ENCODE results near the gene CDH22.

Gene CDH22

DNA sequence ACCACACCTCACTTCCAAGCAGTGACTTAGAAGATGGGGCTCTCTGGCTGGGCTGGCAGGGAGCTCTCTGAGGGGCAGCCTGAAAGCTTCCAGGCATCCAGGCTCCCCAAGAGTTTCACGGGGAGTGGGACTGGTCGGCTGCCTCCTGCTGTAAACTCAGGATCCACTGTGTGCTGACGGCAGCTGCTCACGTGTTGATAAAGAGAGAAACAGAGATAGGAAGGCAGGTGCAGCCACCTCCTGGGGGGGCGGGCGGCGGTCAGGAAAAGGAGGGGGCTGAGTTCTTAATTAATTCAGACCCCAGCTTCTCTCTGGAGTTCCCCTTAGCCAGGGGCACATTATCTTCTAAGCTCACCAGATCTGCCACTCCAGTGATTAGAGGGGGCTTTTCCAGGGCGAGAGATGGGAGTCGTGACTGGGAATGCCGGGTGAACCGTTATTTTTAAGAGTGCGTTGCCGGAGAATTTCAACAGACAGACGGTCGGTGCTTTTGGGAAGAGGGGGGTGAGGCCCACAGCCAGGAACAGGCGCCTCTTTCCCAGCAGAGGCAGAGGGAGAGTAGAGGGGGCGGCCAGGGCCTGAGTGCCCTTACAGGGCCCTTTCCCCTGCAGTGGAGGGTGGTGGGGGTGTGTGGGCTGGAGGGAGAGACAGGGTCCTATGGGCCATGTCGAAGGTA is 119.3 kb downstream of the CDH22 start:
- DNase-seq = no peak

DNA sequence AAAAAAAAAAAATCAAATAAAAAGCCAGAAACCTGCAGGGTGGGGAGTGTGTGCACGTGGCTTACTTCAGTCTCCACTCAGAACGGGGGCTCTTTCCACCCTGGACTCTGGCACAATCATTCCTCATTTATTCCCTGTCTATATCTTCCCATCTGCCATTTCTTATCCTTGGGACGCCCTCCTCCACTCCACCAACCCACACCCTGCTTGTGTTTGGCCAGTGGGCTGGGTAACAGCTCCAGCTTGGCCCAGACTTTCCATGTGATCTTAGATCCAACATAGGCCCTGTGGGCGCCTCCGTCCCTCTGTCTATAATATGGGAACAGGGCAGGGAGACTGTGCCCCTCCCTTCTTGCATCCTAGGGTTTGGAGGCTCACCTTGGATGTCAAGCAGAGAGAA is 122.1 kb downstream of the CDH22 start:
- no peak for DNase-seq

DNA sequence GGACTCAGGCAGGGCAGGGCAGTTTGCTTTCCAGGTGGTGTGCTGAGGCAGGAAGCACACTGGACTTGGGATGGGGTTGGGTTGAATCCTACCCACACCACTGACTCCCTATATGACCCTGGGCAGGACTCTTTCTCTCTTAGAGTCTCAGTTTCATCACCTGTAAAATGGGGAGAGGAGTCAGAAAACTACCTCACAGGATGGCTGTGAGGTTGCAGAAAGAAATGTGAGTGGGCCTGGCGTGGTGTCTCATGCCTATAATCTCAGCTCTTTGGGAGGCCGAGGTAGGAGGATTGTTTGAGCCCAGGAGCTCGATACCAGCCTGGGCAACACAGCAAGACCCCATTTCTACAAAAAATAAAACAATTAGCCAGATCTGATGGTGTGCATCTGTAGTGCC is 122.9 kb downstream of the CDH22 start:
- no peak for DNase-seq

DNA sequence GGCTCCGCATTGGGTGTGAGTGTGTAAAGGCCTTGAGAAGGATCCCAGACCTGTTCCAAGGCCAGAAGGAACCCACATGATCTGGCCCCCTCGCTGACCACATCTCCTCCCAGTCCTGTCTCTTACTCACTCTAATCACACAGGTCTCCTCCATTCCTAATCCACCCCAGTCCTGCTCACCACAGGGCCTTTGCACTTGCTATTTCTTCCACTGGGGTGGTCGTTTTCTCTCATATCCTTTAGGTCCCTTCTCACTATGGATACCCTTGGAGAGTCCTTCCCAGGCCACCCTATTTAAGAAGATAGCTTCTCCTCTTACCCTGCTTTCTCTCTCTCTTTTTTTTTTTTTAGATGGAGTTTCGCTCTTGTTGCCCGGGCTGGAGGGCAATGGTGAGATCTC is 124.5 kb downstream of the CDH22 start:
- no peak for DNase-seq

DNA sequence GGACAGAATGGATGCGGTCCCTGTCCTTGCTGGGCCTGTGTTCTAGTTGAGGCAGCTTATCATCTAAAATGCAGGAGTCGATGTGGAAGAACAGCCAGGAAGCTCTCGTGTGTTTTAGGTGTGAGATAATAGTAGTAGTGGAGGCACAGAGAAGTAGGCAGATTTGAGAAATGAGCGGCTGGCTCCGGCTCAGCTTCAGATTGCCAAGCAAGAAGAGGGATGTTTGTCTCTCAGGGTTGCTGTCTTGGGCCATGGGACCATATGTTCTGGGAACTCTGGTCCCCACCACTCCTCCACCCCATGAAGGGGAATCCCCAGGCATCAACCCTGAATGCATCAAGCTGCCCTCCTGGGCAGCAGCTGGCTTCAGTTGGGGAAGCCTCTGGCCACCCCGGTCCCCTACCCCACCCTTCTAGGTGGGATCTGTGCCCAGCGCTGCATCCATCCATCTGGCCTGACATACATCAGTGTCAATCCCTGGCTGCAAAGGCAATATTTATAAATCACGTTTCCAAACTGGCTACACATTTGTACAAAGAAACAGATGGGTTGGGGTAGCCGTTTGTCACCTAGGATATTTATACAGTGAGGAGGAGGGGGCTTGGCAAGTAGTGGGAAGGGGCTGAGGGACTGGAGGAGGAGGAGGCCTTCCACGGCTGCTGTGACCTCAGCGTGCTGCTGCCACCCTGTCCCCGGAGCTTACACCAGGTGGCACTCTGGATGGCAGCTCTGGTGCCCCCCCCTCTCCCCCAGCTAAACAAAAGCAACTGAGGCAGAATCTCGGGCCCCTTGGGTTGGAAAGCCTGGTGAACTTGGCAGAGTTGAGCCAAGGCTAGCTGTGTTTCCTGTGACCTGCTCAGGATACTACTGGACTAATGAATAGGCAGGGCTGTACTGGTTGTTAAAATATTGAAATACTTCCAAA is 125.8 kb downstream of the CDH22 start:
- DNase-seq = no peak

DNA sequence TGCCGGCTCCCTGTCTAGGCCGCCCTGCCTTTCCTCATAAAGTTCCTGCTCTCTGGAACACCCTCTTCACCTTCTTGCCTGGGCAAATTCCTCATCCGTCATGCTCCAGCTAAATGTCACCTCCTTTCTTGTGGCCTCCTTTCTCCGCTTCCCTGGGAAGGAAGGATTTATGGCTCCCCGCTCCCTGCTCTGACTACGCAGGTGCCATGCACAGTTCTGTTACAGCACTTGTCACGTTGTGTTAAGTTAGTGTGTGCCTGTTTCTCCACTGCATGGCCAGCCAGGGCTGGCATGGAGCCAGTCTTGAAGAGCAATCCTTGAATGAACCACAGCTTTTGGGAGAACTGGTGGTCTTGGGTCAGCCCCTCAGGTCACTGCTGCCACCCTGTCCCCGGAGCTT is 128.4 kb downstream of the CDH22 start:
- DNase-seq = no peak

DNA sequence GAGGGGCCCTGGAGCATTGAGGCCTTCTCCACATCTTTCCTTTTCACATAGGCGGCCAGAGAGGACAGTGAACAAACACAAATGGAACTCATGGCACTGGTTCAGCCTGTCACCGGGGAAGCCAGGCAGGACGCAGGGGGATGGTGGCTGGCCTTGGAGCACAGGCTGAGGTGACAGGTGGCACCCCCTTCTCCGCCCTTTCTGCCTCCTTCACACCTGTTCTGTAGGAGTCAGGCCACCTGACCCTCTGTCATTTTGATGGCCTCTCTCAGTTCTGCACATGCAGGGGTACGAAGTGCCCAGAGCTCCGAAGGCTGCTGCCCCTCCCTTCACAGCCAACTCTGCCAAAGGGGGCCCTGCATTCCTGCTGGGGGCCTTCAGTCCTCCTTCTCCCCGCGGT is 129.4 kb downstream of the CDH22 start:
- no peak for DNase-seq

DNA sequence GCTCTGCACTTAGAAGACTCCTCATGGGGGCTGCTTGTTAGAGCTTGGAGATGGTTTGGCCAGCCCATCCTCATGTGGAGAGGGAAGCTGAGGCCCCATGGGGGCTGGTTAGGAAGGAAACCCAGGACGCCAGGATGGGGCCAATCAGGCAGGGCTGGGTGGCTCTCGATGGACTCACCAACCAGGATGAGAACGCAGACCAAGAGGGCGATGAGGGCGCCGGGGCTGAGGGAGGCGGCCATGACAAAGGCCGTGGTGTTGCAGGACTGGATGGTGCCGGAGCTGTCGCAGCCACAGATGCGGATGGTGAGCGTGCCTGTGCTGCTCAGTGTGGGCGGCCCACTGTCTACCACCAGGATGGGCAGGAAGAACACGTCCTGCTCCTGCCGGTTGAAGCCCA is 130.5 kb downstream of the CDH22 start:
- no peak for DNase-seq

DNA sequence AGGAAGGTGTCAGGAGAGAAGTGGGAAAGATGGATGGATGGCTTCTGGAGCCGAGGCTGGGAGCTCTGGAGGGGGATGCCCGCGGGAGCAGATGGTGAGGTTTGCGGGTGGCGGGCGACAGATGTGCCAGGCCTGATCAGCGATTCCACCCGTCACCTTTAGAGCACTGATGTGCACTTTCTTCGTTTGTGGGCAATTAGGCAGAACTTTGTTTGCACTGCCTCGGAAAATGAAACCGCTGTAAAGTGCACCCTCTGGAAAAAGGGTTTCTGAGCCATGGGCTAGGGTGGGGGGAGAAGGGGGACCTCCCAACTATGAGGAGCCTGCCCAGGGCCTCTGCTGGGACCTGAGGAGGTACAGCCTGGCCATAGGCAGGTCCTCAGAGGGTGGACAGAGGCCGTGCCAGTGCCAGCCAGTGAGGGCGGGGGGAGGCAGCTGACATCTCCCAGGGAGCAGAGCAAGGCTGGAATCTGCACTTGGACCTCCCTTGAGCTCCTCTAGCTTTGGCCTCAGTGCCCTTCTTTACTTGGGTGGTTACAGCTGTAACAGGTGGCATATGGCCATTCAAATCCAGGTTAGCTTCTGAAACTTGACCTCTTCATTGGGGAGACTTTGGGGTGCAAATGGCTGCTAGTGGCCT is 131.4 kb downstream of the CDH22 start:
- DNase-seq = no peak

DNA sequence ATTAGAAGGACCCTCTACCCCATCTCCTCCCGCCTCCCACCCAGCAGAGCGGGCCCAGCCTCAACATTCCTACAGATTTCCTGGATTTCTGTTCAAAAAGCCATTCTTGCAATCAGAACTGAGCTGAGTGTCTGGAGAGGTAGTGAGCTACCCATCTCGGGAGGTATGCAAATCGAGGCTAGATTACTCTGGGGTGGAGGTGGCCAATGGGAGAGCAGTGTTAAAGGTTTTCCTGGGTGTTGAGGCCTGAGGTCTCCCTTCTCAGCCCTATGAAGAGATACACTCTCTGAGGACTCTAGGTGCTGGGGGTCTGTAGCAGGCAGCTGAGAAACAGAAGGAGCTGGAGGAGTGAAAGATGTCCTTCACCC is 133.2 kb downstream of the CDH22 start:
- DNase-seq = no peak

DNA sequence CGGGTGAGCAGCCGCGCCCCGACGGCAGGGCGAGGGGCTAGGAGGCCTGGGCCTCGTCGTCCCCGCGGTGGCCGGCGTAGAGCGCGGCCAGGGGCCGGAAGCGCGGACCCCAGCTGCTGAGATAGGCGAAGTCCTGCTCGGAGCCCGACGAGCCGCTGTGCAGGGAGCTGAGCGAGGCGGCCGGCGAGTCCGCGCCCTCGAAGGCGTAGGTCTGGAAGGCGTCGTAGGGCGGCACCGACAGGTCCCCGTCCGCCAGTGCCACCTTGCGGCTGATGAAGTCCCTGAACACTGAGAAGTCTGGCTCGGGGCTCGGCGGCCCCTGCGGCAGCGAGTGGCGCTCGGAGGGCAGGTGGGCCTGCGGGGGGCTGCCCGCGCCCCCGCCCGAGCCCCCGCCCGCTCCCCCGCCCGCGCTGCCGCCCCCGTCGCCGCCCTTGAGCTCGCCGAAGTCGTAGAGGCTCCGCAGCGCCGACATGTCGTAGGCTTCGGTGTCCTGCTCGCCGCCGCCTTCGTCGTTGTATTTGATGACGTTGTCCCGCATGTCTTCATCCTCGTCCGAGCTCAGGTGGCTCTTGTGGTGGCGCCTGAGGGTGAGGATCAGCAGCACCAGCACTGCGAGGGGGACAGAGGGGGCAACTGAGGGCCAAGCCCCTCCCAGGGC is 133.7 kb downstream of the CDH22 start:
- DNase-seq = peak; percentile 49

DNA sequence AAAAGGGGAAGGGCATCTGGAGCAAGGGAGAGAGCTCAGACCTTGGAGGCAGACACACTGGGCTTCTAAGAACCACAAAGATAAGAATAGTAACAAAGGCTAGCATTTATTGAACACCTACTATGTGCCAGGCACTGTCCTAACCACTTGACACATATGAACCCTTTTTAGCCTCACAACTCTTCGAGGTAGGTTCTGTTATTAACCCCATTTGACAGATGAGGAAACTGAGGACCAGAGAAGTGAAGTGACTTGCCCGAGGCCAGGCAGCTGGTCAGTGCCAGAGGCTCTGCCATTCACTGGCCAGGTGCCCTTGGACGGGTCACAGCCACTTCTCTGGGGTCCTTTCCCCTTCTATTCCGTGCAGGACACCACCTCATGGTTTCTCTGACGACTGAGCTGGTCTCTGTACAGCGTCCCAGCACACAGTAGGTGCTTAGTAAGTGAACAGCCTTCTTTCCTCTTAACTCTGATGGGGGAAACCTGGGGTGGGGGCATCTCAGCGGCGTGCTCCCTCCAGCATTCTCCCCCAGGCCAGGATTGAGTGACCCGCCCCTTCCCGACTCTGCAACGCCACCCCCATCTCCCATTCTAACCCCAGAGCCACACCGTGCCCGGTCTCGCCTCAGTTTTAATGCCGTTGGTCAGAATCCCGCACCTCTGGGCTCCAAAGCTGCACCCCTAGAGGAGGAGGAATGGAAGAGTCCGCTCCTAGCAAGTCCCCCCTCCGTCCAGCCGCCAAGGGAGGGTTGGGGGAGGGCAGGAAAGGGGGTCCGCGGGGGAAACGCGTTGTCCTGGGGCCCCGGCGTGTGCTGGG is 134.4 kb downstream of the CDH22 start:
- DNase-seq = no peak

DNA sequence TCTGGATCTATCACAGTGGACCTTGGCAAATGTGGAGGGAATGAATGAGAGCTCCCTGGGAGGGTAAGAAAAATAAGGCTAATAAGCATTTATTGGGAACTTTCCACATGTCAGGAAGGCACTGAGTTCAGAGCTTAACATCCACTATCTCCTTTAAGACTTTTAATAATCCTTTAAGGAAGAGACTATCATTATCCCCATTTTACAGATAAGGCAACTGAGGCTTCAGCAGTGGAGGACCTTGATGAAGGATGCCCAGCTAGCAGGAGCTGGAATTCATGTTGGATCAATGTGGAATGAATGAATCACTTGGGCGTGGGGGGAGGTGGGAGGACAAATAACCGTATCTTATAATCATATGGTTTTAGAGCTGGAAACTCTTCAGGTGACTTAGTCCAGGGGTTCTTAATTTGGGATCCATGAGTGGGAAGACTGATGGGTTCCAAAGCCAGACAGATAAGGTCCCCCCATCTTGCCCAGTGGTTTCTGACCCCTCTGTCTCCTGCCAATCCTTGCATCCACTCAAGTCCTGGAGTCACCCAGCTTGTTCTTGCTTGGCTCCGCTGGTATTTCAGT is 135.2 kb downstream of the CDH22 start:
- DNase-seq = no peak

DNA sequence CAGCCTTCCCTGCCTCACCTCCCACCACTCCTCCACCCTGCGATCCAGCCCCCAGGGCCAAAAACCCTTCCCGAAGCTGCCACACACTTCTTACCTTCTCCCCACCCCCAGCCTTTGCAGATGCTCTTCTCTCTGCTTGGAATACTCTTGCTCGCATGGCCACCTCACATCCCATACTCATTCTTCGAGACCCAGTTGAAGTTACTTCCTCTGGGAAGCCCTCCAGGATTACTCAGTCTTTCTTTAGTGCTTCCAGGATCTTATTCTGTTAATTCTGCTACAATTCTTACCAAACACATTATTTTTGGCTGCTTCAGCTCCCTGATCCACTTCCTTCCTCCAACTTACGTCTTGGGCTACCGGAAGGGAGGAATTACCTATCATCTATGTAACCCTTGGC is 135.8 kb downstream of the CDH22 start:
- DNase-seq = no peak

DNA sequence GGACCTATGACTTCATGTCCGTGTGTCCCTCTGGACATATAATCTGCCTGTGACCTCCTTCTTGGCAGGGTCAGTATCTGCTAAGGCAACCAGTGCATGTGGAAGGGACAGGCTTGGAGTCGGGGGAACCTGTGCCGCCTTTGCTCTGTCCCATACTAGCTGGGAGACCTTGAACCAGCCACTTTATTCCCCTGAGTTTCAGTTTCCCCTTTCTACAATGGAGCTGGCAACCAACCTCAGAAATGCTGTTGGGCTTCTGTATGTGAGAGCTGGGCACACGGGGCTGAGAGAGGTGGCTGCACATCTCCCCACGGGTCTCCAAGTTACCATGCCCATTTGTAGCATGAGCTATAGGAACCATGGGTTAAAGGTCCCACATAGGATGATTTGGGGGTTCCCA is 136.4 kb downstream of the CDH22 start:
- no peak for DNase-seq

DNA sequence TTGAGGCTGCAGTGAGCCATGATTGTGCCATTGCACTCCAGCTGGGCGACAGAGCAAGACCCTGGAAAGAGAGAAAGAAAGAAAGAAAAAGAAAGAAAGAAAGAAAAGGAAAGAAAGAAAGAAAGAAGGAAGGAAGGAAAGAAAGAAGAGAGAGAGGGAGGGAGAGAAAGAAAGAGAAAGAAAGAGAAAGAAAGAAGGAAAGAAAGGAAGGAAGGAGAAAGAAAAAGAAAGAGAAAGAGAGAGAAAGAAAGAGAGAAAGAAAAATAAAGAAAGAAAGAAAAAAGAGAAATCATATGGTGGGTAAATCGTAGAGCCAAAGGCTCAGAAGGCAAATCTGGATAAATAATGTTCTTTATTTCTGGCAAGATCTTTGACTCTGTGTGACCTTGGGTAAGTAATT is 136.8 kb downstream of the CDH22 start:
- no peak for DNase-seq

DNA sequence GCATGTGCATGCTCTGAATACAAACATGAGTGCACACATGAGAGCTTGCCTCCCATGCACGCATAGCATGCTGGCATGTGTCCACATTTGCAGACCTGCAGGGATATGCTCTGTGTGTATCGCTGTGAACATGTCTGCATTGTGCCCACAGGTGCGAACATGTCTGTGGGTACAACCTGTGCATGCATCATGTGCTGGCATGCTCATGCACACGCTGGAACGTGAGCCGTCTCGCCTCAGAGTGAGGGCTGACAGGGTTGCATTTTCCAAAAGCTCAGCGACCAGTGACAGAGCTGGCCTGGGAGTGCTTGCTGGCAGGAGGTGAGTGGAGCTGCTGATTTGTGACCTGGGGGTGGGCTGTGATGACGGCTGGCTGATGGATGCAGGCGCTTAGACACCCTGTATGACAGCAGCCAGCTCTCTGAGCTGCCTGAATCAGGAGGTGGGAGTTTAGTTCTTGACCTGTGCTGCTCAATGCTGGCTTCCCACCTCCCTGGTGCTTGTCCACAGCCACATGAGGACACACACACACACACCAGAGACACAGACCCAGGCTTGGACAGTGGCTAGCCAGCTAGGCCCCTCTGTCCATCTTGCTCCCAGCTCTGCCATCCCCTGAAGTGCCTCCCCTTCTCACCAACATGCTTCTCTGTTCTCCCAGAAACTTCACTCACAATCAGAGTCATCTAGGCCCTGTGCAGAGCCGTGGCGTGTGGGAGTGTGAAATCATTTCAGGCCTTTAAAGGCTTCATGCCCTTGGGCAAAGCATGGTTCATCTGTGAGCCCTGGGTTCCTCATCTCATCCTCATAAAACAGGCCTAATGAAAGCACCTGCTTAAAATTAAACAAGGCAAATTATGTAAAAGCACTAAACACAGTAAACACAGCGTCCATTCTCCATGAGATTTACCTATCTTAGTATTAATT is 138.8 kb downstream of the CDH22 start:
- DNase-seq = no peak

DNA sequence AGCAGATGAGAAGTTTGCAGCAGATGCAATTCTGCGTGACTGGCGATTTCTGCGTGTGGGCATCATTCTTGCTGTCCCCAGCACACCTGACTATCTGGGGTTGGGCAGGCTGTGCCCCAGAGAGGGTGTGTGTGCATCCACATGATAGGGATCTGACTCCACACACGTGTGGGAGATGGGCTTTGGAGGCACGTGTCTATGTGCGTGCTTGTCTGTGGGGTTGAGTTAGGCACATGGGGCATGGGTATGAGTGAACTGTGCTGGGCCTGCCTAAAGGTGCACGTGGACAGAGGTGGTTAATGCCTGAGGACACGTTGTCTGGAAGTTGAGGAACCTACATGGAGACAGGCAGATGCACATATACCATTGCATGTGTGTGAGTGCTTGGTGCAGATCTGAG is 139.9 kb downstream of the CDH22 start:
- DNase-seq = no peak

DNA sequence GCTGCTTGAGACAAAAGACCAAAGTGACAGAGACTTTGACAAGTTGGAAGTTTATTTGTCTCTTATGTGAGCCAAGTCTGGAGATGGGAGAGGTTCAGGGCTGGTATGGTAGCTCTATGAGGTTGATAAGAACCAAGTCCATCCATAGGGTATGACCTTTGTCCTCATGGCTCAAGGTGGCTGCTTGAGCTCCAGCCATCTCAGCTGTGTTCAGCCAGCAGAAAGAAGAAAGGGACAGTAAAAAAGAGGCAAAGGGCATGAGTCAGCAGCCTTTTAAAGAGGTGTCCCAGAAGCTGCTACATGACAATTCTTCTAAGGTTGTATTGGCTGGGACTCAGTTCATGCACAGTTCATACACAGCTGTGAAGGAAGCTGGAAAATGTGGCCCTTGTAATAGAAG is 141.2 kb downstream of the CDH22 start:
- no peak for DNase-seq

DNA sequence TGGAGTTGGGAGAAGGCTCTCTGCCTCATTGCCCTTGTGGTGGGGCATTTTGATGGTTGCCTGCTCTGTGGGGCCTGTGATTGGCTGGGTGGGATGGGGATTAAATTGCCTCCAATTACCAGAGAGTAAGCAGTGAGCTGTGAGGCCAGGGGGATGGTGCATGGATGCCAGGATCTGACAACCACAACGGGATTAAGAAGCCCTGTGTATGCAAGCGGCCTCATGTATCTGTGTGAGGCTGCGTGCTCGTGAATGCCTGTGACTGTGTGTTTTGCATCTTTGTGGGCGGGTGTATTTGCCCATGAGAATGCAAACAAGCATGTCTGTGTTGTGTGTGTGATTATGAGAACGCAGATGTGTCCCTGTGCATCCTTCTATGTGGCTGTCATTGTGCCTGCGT is 144.0 kb downstream of the CDH22 start:
- no peak for DNase-seq

DNA sequence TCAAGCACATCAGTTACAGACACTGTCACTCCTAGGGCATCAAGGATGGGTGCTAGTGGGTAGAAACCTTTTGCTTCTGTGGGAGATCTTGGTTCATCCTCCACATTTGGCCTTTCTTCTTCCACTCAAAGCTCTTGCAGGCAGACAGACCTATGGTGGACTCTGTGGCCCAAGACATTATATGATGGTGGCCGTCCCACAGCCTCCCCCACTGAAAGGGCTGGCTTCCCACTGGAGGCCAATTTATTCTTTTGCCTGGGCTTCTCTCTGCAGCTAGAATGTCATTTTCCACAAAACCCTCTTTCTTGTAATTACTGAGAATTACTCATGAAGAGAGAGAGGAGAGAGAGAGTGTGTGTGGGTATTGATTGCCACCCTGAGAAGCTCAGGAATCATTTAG is 146.4 kb downstream of the CDH22 start:
- DNase-seq = no peak

Data from OCI-M1 (cell line).